Mammary epithelial cell (primary cell): ENCODE data around the gene CORO6.

Experiments used
- CTCF ChIP-seq, 2 donors: IDR thresholded peaks in 1 of 2; conservative IDR thresholded peaks in 1 of 2; 2 replicates each; pipeline ENCODE4 v1.5.1; 2011 to 2012; ENCODE audit warnings: inconsistent platforms in 2 of 2, low read length in 2 of 2, mild to moderate bottlenecking in 2 of 2, control low read depth in 1 of 2, low read depth in 1 of 2; ENCODE audit not compliant: insufficient read depth in 1 of 2; ENCODE audit errors: extremely low read depth in 1 of 2
- EZH2 ChIP-seq: IDR thresholded peaks from 2 replicates; pipeline ENCODE4 v1.6.1; 2012; ENCODE audit warnings: low read length, inconsistent platforms, borderline replicate concordance

- no peak for TF ChIP-seq CTCF (conservative IDR thresholded peaks at IDR 0.05 in 1 of 2, IDR thresholded peaks at IDR 0.05 in 1 of 2; ENCODE audit: extremely low read depth in 1 of 2, insufficient read depth in 1 of 2, low read depth in 1 of 2, low read length in 2 of 2)
- no peak for TF ChIP-seq EZH2
Measured at GRCh38 chr17:29584452-29585079, 38.1 kb downstream of the CORO6 start.
